CD4-positive, alpha-beta T cell treated with Interleukin-2 at 100 ng/mL for 4 hours (primary cell): ENCODE results near the gene CHSY3.

Experiments used
- DNase-seq: peaks from one replicate; pipeline ENCODE4 v3.0.0-alpha.2; 2020; ENCODE audit warnings: low spot score

CHSY3 gene

GRCh38 chr5:130096483-130096882 lies 192.2 kb downstream of the CHSY3 start:
- DNase-seq, result no peak

GRCh38 chr5:130099008-130099407 lies 194.7 kb downstream of the CHSY3 start:
- DNase-seq, result no peak

GRCh38 chr5:130102375-130102774 lies 198.1 kb downstream of the CHSY3 start:
- no peak for DNase-seq

GRCh38 chr5:130102960-130103359 lies 198.7 kb downstream of the CHSY3 start:
- no peak for DNase-seq

GRCh38 chr5:130104895-130105688 lies 200.8 kb downstream of the CHSY3 start:
- DNase-seq, result no peak

GRCh38 chr5:130106480-130106879 lies 202.2 kb downstream of the CHSY3 start:
- no peak for DNase-seq

- no peak for DNase-seq
Measured at GRCh38 chr5:130109152-130109551, 204.9 kb downstream of the CHSY3 start.

- DNase-seq, result no peak
Measured at GRCh38 chr5:130110328-130110727, 206.1 kb downstream of the CHSY3 start.

- DNase-seq, result no peak
Measured at GRCh38 chr5:130111746-130112145, 207.5 kb downstream of the CHSY3 start.

GRCh38 chr5:130112246-130112645 lies 208.0 kb downstream of the CHSY3 start:
- no peak for DNase-seq

- no peak for DNase-seq
Measured at GRCh38 chr5:130115686-130116085, 211.4 kb downstream of the CHSY3 start.

- DNase-seq, result no peak
Measured at GRCh38 chr5:130116462-130116861, 212.2 kb downstream of the CHSY3 start.

- no peak for DNase-seq
Measured at GRCh38 chr5:130116972-130117371, 212.7 kb downstream of the CHSY3 start.

- DNase-seq, result no peak
Measured at GRCh38 chr5:130126746-130127145, 222.5 kb downstream of the CHSY3 start.

GRCh38 chr5:130135506-130135905 lies 231.2 kb downstream of the CHSY3 start:
- no peak for DNase-seq

- no peak for DNase-seq
Measured at GRCh38 chr5:130136300-130136699, 232.0 kb downstream of the CHSY3 start.

- no peak for DNase-seq
Measured at GRCh38 chr5:130137681-130138080, 233.4 kb downstream of the CHSY3 start.

GRCh38 chr5:130138406-130139045 lies 234.3 kb downstream of the CHSY3 start:
- DNase-seq, result no peak

GRCh38 chr5:130141659-130142320 lies 237.5 kb downstream of the CHSY3 start:
- no peak for DNase-seq

- DNase-seq, result no peak
Measured at GRCh38 chr5:130151239-130151638, 247.0 kb downstream of the CHSY3 start.

- DNase-seq, result no peak
Measured at GRCh38 chr5:130155345-130156011, 251.2 kb downstream of the CHSY3 start.

- no peak for DNase-seq
Measured at GRCh38 chr5:130158036-130158435, 253.8 kb downstream of the CHSY3 start.

- DNase-seq, result no peak
Measured at GRCh38 chr5:130159968-130160367, 255.7 kb downstream of the CHSY3 start.
